Stimulated activated CD4-positive, alpha-beta T cell treated with anti-CD3 and anti-CD28 coated beads, Interleukin-15, amount 100 ng/mL, for 1 hour (primary cell): ENCODE data around the gene FEZ2.

Source experiments
- DNase-seq, 2 donors: peaks; one replicate each; pipeline ENCODE4 v3.0.0-alpha.2; 2020; ENCODE audit warnings: low read depth in 1 of 2, low spot score in 1 of 2

Gene FEZ2

GRCh38 chr2:36587556-36587955, 10.4 kb downstream of the FEZ2 start:
- no peak for DNase-seq

GRCh38 chr2:36587101-36587500, 10.9 kb downstream of the FEZ2 start:
- DNase-seq = no peak

GRCh38 chr2:36586672-36587071, 11.3 kb downstream of the FEZ2 start:
- DNase-seq = no peak

GRCh38 chr2:36584148-36584794, 13.7 kb downstream of the FEZ2 start:
- no peak for DNase-seq

- DNase-seq = no peak
These were observed 15.0 kb downstream of the FEZ2 start for GRCh38 chr2:36582951-36583350.

- no peak for DNase-seq
These were observed 15.4 kb downstream of the FEZ2 start for GRCh38 chr2:36582538-36582937.

GRCh38 chr2:36579297-36579664, 18.7 kb downstream of the FEZ2 start:
- no peak for DNase-seq

GRCh38 chr2:36578343-36579296, 19.3 kb downstream of the FEZ2 start:
- DNase-seq = no peak

GRCh38 chr2:36577884-36578283, 20.1 kb downstream of the FEZ2 start:
- DNase-seq = no peak

GRCh38 chr2:36574560-36574959, 23.4 kb downstream of the FEZ2 start:
- no peak for DNase-seq

GRCh38 chr2:36573165-36573564, 24.8 kb downstream of the FEZ2 start:
- DNase-seq = no peak

- DNase-seq = no peak
These were observed 25.3 kb downstream of the FEZ2 start for GRCh38 chr2:36572719-36573059.

- no peak for DNase-seq
These were observed 25.8 kb downstream of the FEZ2 start for GRCh38 chr2:36572054-36572718.

GRCh38 chr2:36570416-36570815, 27.6 kb downstream of the FEZ2 start:
- DNase-seq = no peak

- no peak for DNase-seq
These were observed 28.6 kb downstream of the FEZ2 start for GRCh38 chr2:36569267-36569856.

GRCh38 chr2:36568516-36569246, 29.3 kb downstream of the FEZ2 start:
- no peak for DNase-seq

GRCh38 chr2:36567711-36568408, 30.1 kb downstream of the FEZ2 start:
- no peak for DNase-seq

- no peak for DNase-seq
These were observed 31.1 kb downstream of the FEZ2 start for GRCh38 chr2:36566887-36567286.

- no peak for DNase-seq
These were observed 32.3 kb downstream of the FEZ2 start for GRCh38 chr2:36565712-36566111.

- DNase-seq = no peak
These were observed 33.5 kb downstream of the FEZ2 start for GRCh38 chr2:36564377-36564930.
